GM12801 (cell line): ENCODE data around the gene ABCA1.

Experiments used
- TF ChIP-seq, protein P1 (sequence below): IDR thresholded peaks from one replicate; pipeline ENCODE4 v1.5.1; 2011; ENCODE audit warnings: control low read depth; ENCODE audit not compliant: insufficient read length; ENCODE audit errors: extremely low read depth

ABCA1 gene

DNA sequence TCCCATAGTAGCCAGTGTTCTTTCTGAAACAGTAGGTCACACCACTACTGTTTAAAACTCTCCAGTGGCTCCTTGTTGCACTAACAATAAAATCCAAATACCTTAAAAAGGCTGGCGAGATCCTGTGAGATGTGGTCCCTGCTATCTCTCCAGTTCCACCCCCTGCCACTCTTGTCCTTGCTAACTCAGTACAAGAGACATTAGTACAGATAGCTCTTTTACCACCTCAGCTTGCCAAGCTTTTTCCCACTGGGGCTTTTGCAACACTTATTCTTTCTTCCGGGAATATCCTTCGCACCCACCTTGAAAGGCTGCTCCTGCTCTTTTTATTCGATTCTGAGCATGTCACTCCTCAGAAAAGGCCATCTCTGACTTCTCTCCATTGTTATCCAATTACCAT is 149.2 kb downstream of the ABCA1 start:
- TF ChIP-seq, protein P1, sequence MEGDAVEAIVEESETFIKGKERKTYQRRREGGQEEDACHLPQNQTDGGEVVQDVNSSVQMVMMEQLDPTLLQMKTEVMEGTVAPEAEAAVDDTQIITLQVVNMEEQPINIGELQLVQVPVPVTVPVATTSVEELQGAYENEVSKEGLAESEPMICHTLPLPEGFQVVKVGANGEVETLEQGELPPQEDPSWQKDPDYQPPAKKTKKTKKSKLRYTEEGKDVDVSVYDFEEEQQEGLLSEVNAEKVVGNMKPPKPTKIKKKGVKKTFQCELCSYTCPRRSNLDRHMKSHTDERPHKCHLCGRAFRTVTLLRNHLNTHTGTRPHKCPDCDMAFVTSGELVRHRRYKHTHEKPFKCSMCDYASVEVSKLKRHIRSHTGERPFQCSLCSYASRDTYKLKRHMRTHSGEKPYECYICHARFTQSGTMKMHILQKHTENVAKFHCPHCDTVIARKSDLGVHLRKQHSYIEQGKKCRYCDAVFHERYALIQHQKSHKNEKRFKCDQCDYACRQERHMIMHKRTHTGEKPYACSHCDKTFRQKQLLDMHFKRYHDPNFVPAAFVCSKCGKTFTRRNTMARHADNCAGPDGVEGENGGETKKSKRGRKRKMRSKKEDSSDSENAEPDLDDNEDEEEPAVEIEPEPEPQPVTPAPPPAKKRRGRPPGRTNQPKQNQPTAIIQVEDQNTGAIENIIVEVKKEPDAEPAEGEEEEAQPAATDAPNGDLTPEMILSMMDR, result no peak

DNA sequence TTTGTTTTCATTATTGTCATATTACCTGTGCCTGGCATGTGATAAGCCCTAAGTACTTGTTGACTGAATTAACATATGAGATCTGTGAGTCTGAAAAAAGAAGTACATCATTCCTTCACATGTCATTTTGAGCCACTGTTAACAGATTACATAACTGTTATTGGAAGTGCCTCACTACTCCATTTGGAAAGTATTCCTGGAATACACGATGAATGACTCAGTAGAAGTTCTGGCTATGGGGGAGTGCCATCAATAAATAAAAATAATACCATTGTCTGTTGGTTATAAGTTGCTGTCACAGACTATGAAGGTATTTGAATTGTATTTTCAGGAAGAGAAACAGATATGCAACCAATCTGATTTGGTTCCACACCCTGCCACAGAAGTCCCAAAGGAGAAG is 151.2 kb downstream of the ABCA1 start:
- TF ChIP-seq, protein P1, result no peak

DNA sequence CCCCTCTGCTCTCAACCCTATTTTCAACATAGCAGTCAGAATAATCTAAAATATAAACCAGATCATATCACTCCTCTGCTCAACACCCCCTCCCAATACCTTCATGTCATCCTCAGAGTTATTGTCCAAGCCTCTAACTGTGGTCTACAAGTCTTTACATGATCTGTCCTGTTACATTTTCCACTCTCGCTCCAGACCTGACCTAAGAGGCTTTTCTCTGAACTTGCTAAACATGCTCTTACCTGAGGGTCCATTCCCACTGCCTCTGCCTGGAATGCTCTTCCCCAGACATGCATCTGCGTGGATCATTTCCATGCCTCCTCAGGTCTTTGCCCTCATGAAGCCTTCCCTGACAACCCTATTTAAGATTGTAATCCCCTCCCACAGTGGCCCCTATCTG is 152.0 kb downstream of the ABCA1 start:
- TF ChIP-seq, protein P1, result no peak

DNA sequence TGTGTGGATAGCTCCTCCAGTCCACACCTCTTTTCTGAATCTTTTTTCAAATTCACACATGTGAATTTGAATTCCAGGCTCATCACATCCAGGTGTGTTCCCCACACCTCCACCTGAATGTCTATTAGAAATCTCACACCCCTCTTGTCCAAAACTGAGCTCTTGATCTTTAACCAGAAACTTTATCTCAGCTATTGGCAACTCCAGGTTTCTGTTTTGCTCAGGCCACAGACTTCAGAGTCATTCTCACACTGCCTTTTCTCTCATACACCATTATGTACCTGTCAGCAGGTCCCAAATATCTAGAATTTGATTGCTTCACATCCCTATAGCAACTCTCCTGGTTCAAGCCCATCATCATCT is 152.4 kb downstream of the ABCA1 start:
- TF ChIP-seq, protein P1, result no peak

DNA sequence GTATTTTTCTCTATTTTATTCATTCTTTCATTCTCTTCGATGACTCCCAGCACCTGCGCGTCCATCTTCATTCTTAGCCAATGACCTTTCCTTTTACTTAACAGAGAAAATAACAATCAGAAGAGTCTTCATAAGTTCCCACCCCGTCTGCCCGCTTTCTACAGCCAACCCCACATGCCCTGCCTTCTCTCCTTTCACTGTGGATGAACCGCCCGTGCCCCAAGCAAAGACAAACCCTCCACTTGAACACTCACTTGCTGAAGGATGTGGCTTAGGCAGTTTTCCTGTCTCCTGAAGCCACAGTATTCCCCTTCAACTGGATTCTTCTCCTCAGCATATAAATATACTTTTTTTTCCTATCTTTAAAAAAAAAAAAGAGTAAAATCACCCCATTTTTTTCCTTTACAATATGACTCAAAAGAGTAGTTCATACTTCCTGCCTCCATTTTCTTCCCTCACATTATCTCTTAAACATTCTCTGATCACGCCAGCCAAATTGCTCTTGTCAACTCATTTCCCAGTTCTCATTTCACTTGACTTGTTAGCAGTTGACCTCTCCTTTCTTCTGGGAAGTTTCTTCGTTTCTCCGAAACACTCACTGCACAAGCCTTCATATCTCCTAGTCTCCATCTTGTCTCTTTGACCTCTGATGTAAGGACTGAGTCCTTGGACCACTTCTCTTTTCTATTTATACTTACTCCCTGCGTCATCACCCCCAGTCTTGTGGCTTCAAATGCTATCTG is 153.0 kb downstream of the ABCA1 start:
- TF ChIP-seq, protein P1, result no peak

DNA sequence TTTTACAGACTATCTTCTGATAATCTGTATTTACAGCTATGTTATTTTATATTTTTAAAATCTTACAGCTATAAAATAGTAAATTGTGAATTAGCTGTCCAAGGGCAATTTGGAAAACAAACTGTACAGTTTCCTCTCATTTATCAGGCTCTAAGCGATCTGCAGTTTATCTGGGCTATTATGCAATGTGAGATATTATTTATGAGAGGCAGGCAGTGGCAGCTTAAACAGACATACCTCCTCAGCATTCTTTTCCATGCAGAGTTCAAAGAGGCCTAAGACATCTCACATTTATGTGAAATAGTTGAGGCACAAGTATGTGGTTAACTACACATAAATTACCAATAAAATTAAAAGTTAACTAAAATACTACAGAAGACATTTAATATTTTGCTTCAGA is 153.8 kb downstream of the ABCA1 start:
- TF ChIP-seq, protein P1, result no peak

DNA sequence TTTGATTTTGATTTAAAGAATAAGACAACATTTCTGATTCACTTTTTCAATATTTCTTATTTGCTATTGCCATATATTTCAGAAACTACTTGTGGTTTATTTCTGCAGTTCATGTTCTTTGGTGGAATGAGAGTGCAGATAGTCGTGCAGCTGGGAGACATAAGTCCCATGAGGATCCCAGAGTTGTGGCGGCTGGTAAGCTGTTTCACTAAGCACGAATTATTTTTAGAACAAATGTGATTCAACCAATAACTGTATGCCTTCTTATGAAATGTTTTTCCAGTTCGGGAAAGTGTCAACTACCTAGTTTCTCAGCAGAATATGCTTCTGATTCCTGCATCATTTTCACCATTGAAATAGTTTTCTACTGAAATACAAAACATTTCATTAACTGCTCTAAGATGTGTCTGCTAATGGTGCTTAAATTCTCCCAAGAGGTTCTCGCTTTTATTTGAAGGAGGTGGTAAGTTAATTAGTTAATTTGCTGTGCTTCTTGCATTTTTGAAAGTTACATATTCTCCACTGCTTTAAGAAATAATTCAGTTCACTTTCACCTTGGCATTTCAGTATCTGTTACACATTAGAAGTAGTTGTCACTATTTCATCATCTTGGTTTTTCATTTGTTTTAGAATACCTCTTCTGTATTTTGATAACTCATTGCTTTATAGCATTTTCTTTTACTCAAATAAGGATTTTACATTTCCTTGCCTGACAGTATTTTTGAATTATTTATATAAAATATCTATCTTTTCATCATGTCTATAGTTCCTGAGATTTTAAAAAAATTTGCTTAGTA is 155.0 kb downstream of the ABCA1 start:
- TF ChIP-seq, protein P1, result no peak
